ENCODE measurements around the gene SMIM38. TPM values are rescaled to one million over a fixed set of nuclear protein-coding genes. Genes with fewer than 3 reads are reported as not detected.
"Not testable (repeated sequence)": the region's sequence is repeated elsewhere in the genome, so short reads cannot be mapped to it uniquely, and the experiment has no call there.

SMIM38 gene
- polyA plus RNA-seq, 3 donors: 0.09 to 2.0 (median 0.34) TPM

- H3K27ac ChIP-seq (ENCODE audit: low read depth, low read length): no peak overlapping the region
- 68 to 90% (median 72%) methylated on average over 9 of the region's 9 CpGs for WGBS, 3 donors
Observed at GRCh38 chr11:69121021-69121420, 34.7 kb upstream of the SMIM38 start.

- 86 to 90% (median 90%) methylated on average over 19 of the region's 19 CpGs for WGBS, 3 donors
- H3K27ac ChIP-seq (ENCODE audit: low read depth, low read length): no peak overlapping the region
Observed at GRCh38 chr11:69121621-69122325, 34.0 kb upstream of the SMIM38 start.

GRCh38 chr11:69122326-69122629 lies 33.5 kb upstream of the SMIM38 start:
- 84 to 92% (median 84%) methylated on average over 9 of the region's 9 CpGs for WGBS, 3 donors
- H3K27ac ChIP-seq (ENCODE audit: low read depth, low read length): no peak overlapping the region

GRCh38 chr11:69122630-69123431 lies 32.9 kb upstream of the SMIM38 start:
- no peak overlapping the region for H3K27ac ChIP-seq (ENCODE audit: low read depth, low read length)
- 17 to 27% (median 23%) methylated on average over 27 of the region's 27 CpGs for WGBS, 3 donors

GRCh38 chr11:69123593-69124545 lies 31.9 kb upstream of the SMIM38 start:
- no peak overlapping the region for H3K27ac ChIP-seq (ENCODE audit: low read depth, low read length)
- 80 to 83% (median 81%) methylated on average over 27 of the region's 27 CpGs for WGBS, 3 donors

GRCh38 chr11:69125861-69126260 lies 29.9 kb upstream of the SMIM38 start:
- WGBS, 3 donors: 87 to 97% (median 95%) methylated on average over 3 of the region's 3 CpGs
- no peak overlapping the region for H3K27ac ChIP-seq (ENCODE audit: low read depth, low read length)

- 88 to 94% (median 89%) methylated on average over 12 of the region's 12 CpGs for WGBS, 3 donors
- H3K27ac ChIP-seq (ENCODE audit: low read depth, low read length): no peak overlapping the region
Observed at GRCh38 chr11:69126286-69126685, 29.4 kb upstream of the SMIM38 start.

GRCh38 chr11:69127081-69127850 lies 28.5 kb upstream of the SMIM38 start:
- WGBS, 3 donors: 64 to 80% (median 65%) methylated on average over 26 of the region's 26 CpGs
- no peak overlapping the region for H3K27ac ChIP-seq (ENCODE audit: low read depth, low read length)

GRCh38 chr11:69127884-69128283 lies 27.9 kb upstream of the SMIM38 start:
- 83 to 100% (median 99%) methylated on average over 1 of the region's 1 CpG for WGBS, 3 donors
- no peak overlapping the region for H3K27ac ChIP-seq (ENCODE audit: low read depth, low read length)

- no peak overlapping the region for H3K27ac ChIP-seq (ENCODE audit: low read depth, low read length)
- 92 to 95% (median 95%) methylated on average over 2 of the region's 2 CpGs for WGBS, 3 donors
Observed at GRCh38 chr11:69129053-69129452, 26.7 kb upstream of the SMIM38 start.

- 97 to 98% (median 98%) methylated on average over 7 of the region's 7 CpGs for WGBS, 3 donors
Observed at GRCh38 chr11:69129647-69130046, 26.1 kb upstream of the SMIM38 start.

GRCh38 chr11:69130654-69131053 lies 25.1 kb upstream of the SMIM38 start:
- H3K27ac ChIP-seq (ENCODE audit: low read depth, low read length): no peak overlapping the region

More at GRCh38 chr11:69129647-69130046, 26.1 kb upstream of the SMIM38 start:
- no peak overlapping the region for H3K27ac ChIP-seq (ENCODE audit: low read depth, low read length)

GRCh38 chr11:69131121-69131566 lies 24.6 kb upstream of the SMIM38 start:
- no peak overlapping the region for H3K27ac ChIP-seq (ENCODE audit: low read depth, low read length)
- 72 to 87% (median 81%) methylated on average over 10 to 11 of the region's 11 CpGs for WGBS, 3 donors

More at GRCh38 chr11:69130654-69131053, 25.1 kb upstream of the SMIM38 start:
- whole genome bisulfite sequencing, 3 donors: 51 to 72% (median 53%) methylated on average over 9 of the region's 9 CpGs

- no peak overlapping the region for H3K27ac ChIP-seq (ENCODE audit: low read depth, low read length)
- WGBS, 3 donors: 45 to 69% (median 66%) methylated on average over 15 of the region's 15 CpGs
Observed at GRCh38 chr11:69131644-69132300, 24.0 kb upstream of the SMIM38 start.

GRCh38 chr11:69132301-69132670 lies 23.4 kb upstream of the SMIM38 start:
- 89 to 91% (median 90%) methylated on average over 7 of the region's 7 CpGs for WGBS, 3 donors
- no peak overlapping the region for H3K27ac ChIP-seq (ENCODE audit: low read depth, low read length)

- 93 to 97% (median 95%) methylated on average over 4 of the region's 4 CpGs for WGBS, 3 donors
- H3K27ac ChIP-seq (ENCODE audit: low read depth, low read length): no peak overlapping the region
Observed at GRCh38 chr11:69133251-69133650, 22.5 kb upstream of the SMIM38 start.

- WGBS, 3 donors: 71 to 98% (median 80%) methylated on average over 1 to 2 of the region's 2 CpGs
- H3K27ac ChIP-seq (ENCODE audit: low read depth, low read length): not testable (repeated sequence)
Observed at GRCh38 chr11:69134182-69134581, 21.6 kb upstream of the SMIM38 start.

Measured in adipose tissue (tissue), 3 donors.